HG03575 (cell line): ENCODE measurements around the gene SKAP2.

Source experiments
- ATAC-seq: cut with Tn5 transposase; IDR thresholded peaks from one replicate; pipeline ENCODE4 v1.9.1; 2021; ENCODE audit not compliant: unreplicated experiment, insufficient number of reproducible peaks, low FRiP score; ENCODE audit errors: extremely low read depth

Gene SKAP2

DNA sequence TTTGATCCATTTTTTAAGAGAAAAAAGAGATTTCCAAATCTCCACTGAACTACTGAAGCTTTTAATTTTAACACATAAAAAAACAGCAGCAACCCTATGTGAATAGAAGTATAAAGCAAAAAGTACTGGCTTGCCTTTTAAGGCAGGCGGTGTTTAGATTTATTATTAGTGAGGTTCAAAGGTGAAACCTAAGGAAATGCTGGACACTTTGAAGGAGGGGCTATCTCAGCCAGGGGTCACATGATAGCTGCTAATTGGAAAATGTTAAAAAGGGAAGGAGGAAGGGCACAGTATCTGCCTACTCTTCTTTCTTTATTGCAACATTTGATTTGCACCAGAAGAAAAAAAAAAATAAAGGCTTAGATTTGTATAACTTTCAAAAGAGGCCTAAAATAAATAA lies 183.8 kb downstream of the SKAP2 start:
- no peak for ATAC-seq

DNA sequence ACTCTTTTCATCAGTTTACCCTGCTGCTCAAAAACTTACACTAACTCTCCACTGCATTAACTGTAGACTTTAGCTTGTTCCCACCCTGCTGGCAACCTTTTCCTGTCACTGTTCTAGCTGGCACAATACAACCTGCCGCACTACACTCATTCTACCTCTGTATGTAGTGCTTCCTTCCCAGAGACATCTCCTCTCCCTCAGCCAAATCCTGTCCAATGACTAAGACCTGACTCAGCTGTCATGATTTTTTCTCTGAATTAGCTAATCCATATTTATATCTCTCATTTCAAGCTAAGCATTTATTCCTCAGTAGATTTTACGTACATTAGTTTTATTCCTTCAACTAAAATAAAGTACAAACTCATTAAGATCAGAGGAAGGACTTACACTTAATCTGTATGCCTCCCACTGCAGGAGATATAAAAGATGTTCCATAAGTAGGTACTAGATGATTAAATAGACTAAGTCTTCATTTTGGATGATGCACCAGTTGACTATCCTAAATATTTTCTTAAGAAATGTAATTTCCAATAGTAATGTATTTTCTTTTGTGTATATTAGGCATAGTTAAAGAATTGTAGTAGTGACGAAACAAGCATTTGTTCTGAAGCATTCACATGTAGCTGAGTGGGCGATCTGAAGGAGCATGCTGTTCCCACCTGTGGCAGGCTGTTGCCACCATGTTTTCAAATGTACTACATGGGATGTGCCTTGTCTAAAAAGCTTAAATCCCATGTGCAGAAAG lies 189.1 kb downstream of the SKAP2 start:
- no peak for ATAC-seq

DNA sequence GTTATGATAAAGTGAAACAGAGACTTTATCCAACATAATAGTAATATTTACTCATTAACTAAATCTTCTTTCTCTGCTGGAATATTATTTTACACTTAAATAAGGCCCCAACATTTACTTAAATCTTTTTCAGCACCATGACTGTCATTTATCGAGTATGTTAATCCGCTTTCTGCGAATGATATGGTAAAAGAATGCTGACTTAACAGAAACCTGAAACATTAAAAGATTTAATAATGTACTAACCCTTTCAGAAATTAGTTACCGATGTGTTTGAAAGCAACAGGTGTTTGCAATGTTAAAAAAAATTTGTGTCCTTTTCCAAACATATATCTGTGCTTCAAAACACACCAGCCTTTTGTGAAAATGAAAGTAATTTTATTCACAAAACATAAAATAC lies 190.5 kb downstream of the SKAP2 start:
- ATAC-seq: no peak

DNA sequence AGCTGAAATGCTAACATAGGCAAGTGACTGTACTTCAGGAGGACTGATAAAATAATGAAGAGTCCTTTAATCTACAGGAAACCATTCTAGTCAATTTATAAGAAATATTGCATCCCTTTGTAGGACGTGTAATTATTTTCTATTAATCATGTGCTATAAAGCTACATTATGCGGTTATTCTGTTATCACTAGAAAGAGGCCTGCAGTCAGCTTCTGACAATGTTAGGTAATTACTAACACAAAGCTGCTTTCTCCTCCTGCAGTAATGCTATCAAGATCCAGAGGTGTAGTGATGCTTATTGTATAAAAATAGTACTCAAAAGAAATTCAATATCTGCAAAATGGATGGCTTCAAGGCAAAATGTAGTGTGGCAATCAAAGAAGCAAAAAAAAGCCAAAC lies 191.1 kb downstream of the SKAP2 start:
- ATAC-seq: no peak

GRCh38 chr7:26670841-26671240 lies 193.5 kb downstream of the SKAP2 start:
- ATAC-seq: no peak

DNA sequence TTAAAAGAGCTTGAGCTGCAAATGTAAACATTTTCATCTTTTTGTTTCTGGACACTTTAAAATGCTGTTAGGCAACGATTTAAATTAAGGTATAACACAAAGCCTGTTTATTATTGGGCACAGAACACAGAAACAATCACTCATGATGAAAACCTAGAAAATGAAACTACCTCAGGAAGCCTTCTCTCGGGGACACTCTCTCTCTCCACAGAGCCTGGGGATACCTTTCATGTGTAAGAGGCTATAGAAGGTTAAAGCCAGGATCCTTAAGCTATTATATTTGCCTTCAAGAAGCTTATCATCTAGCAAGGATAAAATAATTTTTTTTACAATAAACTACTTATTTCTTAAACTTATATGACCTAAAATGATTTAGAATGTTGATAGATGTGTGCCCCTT lies 194.1 kb downstream of the SKAP2 start:
- no peak for ATAC-seq

- no peak for ATAC-seq
These were observed 195.6 kb downstream of the SKAP2 start for GRCh38 chr7:26668821-26669220.

GRCh38 chr7:26667514-26668133 lies 196.8 kb downstream of the SKAP2 start:
- no peak for ATAC-seq

DNA sequence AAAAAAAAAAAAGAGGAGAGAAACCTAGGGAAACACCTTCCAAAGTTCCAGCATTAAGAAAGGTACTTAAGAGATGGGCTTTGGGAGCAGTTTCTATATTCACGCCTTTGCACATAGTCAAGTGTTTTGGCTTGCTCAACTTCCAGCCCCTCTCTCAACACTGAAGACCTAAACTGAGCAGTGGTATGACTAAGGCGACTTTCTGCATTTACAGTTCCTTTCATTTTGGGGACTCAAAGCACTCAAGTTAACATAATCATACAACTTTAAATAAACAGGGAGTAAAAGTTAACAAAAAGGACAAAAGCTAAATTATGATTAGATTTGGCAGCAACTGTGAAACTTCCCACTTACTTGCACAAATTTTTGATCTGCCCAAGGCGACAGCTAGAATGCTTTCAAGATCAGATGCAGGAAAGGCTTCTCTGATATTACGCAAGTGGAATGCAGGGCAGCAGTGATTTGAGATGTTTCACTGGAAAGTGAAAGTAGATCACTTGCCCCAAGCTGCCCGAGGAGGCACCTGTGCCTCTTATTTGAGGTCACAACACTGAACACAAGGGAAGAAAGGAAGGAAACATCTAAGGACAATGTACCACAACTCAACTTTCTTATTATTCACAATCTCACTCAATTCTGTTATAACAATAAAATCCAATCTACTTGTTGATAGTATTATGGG lies 199.5 kb downstream of the SKAP2 start:
- no peak for ATAC-seq

DNA sequence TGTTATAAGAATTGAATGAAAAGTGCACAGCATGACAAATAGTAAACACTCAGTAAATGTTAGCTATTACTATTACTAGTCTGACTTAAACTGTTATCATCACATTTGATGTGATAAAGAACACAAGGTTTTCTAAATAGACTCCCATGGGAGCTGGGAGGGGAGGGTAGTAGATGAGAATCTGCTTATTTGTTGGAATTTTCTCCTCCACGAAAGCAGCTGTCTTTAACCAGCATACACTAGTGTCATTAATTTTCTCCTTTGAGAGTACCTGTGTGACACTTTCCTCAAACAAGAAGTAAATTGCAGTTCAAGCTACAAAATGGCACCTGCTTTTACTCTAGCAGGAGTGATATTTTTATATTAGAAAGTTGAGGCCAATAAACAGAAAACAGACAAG lies 200.1 kb downstream of the SKAP2 start:
- ATAC-seq: no peak

GRCh38 chr7:26663874-26664273 lies 200.5 kb downstream of the SKAP2 start:
- no peak for ATAC-seq

DNA sequence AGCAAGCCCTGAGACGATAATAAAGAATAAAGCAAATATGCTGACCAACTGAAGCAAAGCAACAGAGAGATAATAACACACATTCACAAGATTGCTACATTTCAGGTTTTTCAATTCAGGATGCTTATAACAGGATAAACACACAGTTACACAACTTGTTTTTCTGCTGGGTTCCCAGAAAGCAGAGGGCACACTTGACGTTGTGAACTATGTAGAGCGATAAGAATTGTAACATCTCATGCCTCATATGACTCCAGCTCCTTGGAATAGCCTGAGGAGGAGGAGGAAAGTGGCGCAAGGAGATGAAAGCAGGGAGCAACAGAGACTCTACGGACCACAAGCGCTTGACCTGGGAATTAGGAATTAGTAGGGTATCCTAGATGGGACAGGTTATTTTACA lies 201.7 kb downstream of the SKAP2 start:
- no peak for ATAC-seq

GRCh38 chr7:26659121-26659520 lies 205.3 kb downstream of the SKAP2 start:
- no peak for ATAC-seq

DNA sequence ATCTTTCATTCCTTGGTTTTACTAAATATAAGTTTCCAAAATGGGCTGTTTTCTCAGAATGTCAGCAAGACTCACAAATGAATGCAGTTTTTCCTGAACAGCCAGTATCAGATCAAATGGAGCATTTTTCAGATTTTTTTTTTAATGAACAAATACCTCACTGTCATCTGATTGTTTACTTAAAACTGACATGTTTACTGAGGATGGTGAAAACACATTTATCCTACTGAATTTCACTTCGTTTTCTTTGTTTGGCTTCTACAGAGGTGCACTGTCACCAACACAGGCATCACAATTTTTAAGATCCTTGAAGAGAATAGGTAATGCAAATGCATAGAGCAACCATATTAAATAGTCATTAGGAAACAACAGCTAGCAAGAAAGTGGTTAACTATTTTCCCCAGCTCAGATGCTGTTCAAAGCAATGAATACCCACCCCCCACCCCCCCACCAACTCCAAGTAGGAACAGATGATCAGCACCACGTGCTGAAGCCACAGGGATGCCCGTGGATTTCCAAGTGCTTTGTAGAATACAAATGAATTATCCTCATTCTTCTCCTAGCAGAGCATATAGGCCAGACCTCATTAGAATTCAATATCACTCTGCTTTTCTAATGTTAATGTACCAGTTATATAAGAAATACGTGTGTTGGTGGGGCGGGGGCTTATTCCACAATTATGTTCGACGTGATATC lies 205.9 kb downstream of the SKAP2 start:
- no peak for ATAC-seq

DNA sequence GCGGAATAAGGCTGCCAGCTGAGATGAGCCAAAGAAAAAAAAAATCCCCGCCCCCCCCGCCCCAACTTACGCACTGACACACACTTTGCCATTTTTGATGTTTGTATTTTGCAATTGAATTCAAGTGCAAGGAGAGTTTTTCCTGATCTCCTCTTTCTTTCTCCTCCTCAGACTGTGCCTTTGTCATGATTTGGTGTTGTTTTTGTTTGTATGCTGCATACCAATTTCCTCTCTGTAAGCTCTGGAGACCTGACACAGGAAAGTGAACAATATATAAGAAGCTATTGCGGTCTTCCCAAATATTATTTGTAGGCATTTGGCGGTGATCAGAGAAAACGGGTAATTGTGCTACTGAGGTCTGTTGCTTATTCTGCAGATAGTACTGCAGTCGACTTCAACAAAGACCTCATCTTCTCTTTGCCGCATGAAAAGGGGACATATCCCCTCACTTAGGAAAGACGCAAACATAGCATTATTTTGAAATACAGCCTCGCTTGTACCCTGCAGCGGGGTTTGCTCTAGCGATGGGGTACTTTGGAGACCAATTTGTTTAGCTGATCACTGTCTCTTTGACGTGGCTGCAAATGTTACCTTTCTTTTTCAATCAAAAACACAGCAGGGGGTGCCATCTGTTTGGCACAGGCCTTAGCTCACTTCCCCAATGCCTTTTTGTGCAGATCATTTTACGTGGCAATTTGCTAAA lies 206.6 kb downstream of the SKAP2 start:
- no peak for ATAC-seq

DNA sequence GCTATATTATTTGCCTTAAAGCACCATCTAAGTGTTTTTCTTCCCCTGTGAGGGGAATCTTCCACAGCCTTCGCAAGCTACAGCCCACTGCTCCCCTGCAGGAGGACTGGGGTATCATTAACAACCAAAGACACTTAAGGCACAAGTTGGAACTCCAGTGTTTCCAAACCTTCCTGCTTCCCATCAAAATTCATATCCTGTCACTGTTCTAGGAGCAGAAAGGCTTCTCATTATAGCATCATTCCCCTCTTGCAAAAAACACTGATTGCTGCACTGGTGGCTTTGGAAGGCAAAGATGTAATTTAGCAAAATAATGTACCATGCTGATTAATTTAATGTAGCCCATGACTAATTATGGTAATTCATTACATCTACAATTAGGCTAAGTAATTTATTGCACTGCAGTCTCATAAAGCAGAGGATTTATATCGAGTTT lies 207.2 kb downstream of the SKAP2 start:
- no peak for ATAC-seq

GRCh38 chr7:26656735-26657134 lies 207.7 kb downstream of the SKAP2 start:
- no peak for ATAC-seq

DNA sequence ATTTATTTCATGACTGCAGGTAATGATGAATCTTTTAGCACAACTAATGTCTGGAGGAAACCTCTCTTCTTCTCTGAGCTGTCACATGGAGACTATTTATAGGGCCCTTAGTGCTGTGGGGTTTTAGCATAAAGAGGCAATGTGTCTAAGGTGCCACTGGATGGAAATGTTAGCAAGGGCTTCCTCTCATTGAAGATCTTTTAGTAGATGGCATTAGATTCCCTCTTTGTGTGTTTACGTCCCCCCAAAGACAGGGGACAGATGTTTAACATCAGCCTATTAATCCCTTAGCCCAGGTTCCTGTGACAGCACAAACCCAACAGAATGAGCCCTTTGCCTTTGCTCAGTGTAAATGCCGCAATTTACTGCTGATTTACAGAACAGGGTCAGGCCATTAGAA lies 208.6 kb downstream of the SKAP2 start:
- ATAC-seq: no peak
